Keratinocyte (primary cell): ENCODE measurements around the gene LRATD1. TPM values are rescaled to one million over a fixed set of nuclear protein-coding genes. Genes with fewer than 3 reads are reported as not detected.

Experiments used
- DNase-seq: peaks from one replicate; pipeline ENCODE4 v3.0.0-alpha.2; 2011; ENCODE audit warnings: low read depth, missing footprints, low spot score
- FAIRE-seq: peaks from 2 replicates; lab custom pipeline; 2011; peaks lifted over from hg19 to GRCh38; lab: Jason Lieb, UNC
- H2AFZ ChIP-seq: 2 replicates; pipeline ENCODE4 v1.6.0; 2012; ENCODE audit warnings: low read length, control low read depth, inconsistent platforms; ENCODE audit not compliant: control insufficient read depth
- H3K27ac ChIP-seq: 2 replicates; pipeline ENCODE4 v1.5.1; 2011; ENCODE audit warnings: low read length; ENCODE audit not compliant: control insufficient read depth, insufficient read depth
- H3K27me3 ChIP-seq: 3 replicates; pipeline ENCODE4 v1.6.0; 2011; ENCODE audit warnings: low read length; ENCODE audit not compliant: control insufficient read depth, insufficient read depth; ENCODE audit errors: extremely low read depth
- H3K36me3 ChIP-seq, 2 experiments: 2 replicates in 1 of 2; 3 replicates in 1 of 2; pipeline ENCODE4 v1.5.1; 2011; ENCODE audit warnings: low read length in 2 of 2, mild to moderate bottlenecking in 1 of 2; ENCODE audit not compliant: control insufficient read depth in 2 of 2, insufficient read depth in 2 of 2; ENCODE audit errors: extremely low read depth in 1 of 2
- H3K4me1 ChIP-seq: 3 replicates; pipeline ENCODE4 v1.5.1; 2011; ENCODE audit warnings: low read length; ENCODE audit not compliant: control insufficient read depth, insufficient read depth; ENCODE audit errors: extremely low read depth
- H3K4me2 ChIP-seq: 3 replicates; pipeline ENCODE4 v1.6.0; 2011; ENCODE audit warnings: low read depth, low read length; ENCODE audit not compliant: control insufficient read depth, insufficient read depth; ENCODE audit errors: extremely low read depth
- H3K4me3 ChIP-seq, 3 experiments: fragments of 200-600 bp in 1 of 3; sonication (generic) in 1 of 3; 2 replicates in 2 of 3; 3 replicates in 1 of 3; pipeline ENCODE4 v1.5.1; 2011 to 2016; ENCODE audit warnings: low read length in 3 of 3, mild to moderate bottlenecking in 3 of 3, control low read depth in 2 of 3, inconsistent platforms in 1 of 3, low read depth in 1 of 3, mixed read lengths in 1 of 3, mixed run types in 1 of 3, moderate library complexity in 1 of 3; ENCODE audit not compliant: control insufficient read depth in 2 of 3, insufficient read depth in 2 of 3; ENCODE audit errors: extremely low read depth in 1 of 3
- H3K79me2 ChIP-seq: 2 replicates; pipeline ENCODE4 v1.6.0; 2012; ENCODE audit warnings: low read length; ENCODE audit not compliant: control insufficient read depth, insufficient read depth
- H3K9ac ChIP-seq: 3 replicates; pipeline ENCODE4 v1.6.0; 2011; ENCODE audit warnings: low read length; ENCODE audit not compliant: control insufficient read depth, insufficient read depth; ENCODE audit errors: extremely low read depth
- H3K9me1 ChIP-seq: 3 replicates; pipeline ENCODE4 v1.6.0; 2011; ENCODE audit warnings: low read length; ENCODE audit not compliant: control insufficient read depth, insufficient read depth; ENCODE audit errors: extremely low read depth
- H3K9me3 ChIP-seq: 2 replicates; pipeline ENCODE4 v1.5.1; 2012; ENCODE audit warnings: low read depth, low read length; ENCODE audit not compliant: control insufficient read depth
- H4K20me1 ChIP-seq: 3 replicates; pipeline ENCODE4 v1.6.0; 2011; ENCODE audit warnings: low read length; ENCODE audit not compliant: control insufficient read depth, insufficient read depth; ENCODE audit errors: extremely low read depth
- CTCF ChIP-seq, 3 experiments: IDR thresholded peaks in 1 of 3; conservative IDR thresholded peaks in 1 of 3; optimal IDR thresholded peaks in 1 of 3; 2 replicates in 2 of 3; 3 replicates in 1 of 3; pipeline versions ENCODE3 to v1.5.1; 2011; ENCODE audit warnings: low read length in 3 of 3, mild to moderate bottlenecking in 3 of 3, moderate library complexity in 2 of 3, control low read depth in 1 of 3, inconsistent platforms in 1 of 3; ENCODE audit not compliant: insufficient read depth in 2 of 3; ENCODE audit errors: extremely low read depth in 1 of 3
- EZH2 ChIP-seq: IDR thresholded peaks from one replicate; pipeline ENCODE4 v1.6.1; 2012; ENCODE audit warnings: inconsistent platforms, mild to moderate bottlenecking, low read length, moderate library complexity
- dilution Hi-C: fragments of 300-500 bp; cut with MboI; formaldehyde crosslinking; loops from one replicate; pipeline ENCODE4 v1.7.0; 2020; ENCODE audit warnings: low sequenced_read_pairs; ENCODE audit not compliant: extremely low pct_ligation_motif_present
- polyA plus RNA-seq, 5 experiments: library from polyadenylated mRNA; depleted of rRNA in 3 of 5; stranded (reverse) in 3 of 5; stranded (forward) in 1 of 5; unstranded in 1 of 5; fragments of >200 nt; gene quantifications; 1 replicate in 1 of 5; 2 replicates in 3 of 5; 3 replicates in 1 of 5; pipeline versions ENCODE4 v1.2.1 to v1.2.3, GENCODE V29; 2011 to 2012; ENCODE audit warnings: missing spikeins in 2 of 5, low read depth in 1 of 5, low replicate concordance in 1 of 5

The LRATD1 gene
- polyA plus RNA-seq, 1 donor (not counting 4 experiments of a cell fraction or from before 2014, with no cell fraction given): 4.3 TPM

- DNase-seq (no peak), FAIRE-seq (no peak)
- dilution Hi-C loops: no loop called here
- Histone ChIP-seq H3K27ac (no peak overlapping the region), H3K27me3 (peaks cover 12% of the 10 kb centered on the region), H3K79me2 (no peaks in the 10 kb centered on the region), H3K9me1 (no peaks in the 10 kb centered on the region), H3K4me3 (peak overlapping the region; percentile 67 to 91 (median 84)), H3K9ac (peak overlapping the region; percentile 71), H3K36me3 (peaks cover 0 to 1% of the 10 kb centered on the region in 2 experiments), H3K4me1 (peaks cover 21% of the 10 kb centered on the region), H4K20me1 (no peaks in the 10 kb centered on the region), H2AFZ (peak overlapping the region; percentile 92), H3K4me2 (peak overlapping the region; percentile 97), H3K9me3 (no peaks in the 10 kb centered on the region)
- TF ChIP-seq EZH2 (no peak), CTCF (optimal IDR thresholded peaks at IDR 0.05 in 1 of 3, IDR thresholded peaks at IDR 0.05 in 1 of 3, conservative IDR thresholded peaks at IDR 0.05 in 1 of 3; ENCODE audit: extremely low read depth in 1 of 3, insufficient read depth in 2 of 3, low read length in 3 of 3) (no peak)
Measured at GRCh38 chr2:14634182-14634488, 1.6 kb downstream of the LRATD1 start.

- H3K9ac ChIP-seq: peak overlapping the region; percentile 71
Measured at GRCh38 chr2:14634489-14635390, 2.2 kb downstream of the LRATD1 start.

More at GRCh38 chr2:14634489-14635390, 2.2 kb downstream of the LRATD1 start:
- Histone ChIP-seq H3K9me3 (no peaks in the 10 kb centered on the region), H3K9me1 (no peaks in the 10 kb centered on the region), H3K79me2 (no peaks in the 10 kb centered on the region), H3K27ac (peak overlapping the region; percentile 68), H2AFZ (peak overlapping the region; percentile 92), H3K4me1 (peaks cover 17% of the 10 kb centered on the region), H4K20me1 (no peaks in the 10 kb centered on the region), H3K36me3 (peaks cover 0 to 1% of the 10 kb centered on the region in 2 experiments), H3K27me3 (peaks cover 12% of the 10 kb centered on the region), H3K4me2 (peak overlapping the region; percentile 97), H3K4me3 (peak overlapping the region; percentile 67 to 91 (median 84))
- FAIRE-seq (peak; percentile 66), DNase-seq (no peak)
- TF ChIP-seq CTCF (optimal IDR thresholded peaks at IDR 0.05 in 1 of 3, IDR thresholded peaks at IDR 0.05 in 1 of 3, conservative IDR thresholded peaks at IDR 0.05 in 1 of 3; ENCODE audit: extremely low read depth in 1 of 3, insufficient read depth in 2 of 3, low read length in 3 of 3) (peak; percentile 71 to 93 (median 93)), EZH2 (no peak)
- dilution Hi-C loops: no loop called here
